Keratinocyte (primary cell): ENCODE measurements around the gene SNX30.

Experiments used
- CTCF ChIP-seq, 3 experiments: IDR thresholded peaks in 1 of 3; conservative IDR thresholded peaks in 1 of 3; optimal IDR thresholded peaks in 1 of 3; 2 replicates in 2 of 3; 3 replicates in 1 of 3; pipeline versions ENCODE3 to v1.5.1; 2011; ENCODE audit warnings: low read length in 3 of 3, mild to moderate bottlenecking in 3 of 3, moderate library complexity in 2 of 3, control low read depth in 1 of 3, inconsistent platforms in 1 of 3; ENCODE audit not compliant: insufficient read depth in 2 of 3; ENCODE audit errors: extremely low read depth in 1 of 3
- EZH2 ChIP-seq: IDR thresholded peaks from one replicate; pipeline ENCODE4 v1.6.1; 2012; ENCODE audit warnings: inconsistent platforms, mild to moderate bottlenecking, low read length, moderate library complexity

GRCh38 chr9:112820881-112821280, 70.3 kb downstream of the SNX30 start:
- TF ChIP-seq CTCF (optimal IDR thresholded peaks at IDR 0.05 in 1 of 3, IDR thresholded peaks at IDR 0.05 in 1 of 3, conservative IDR thresholded peaks at IDR 0.05 in 1 of 3; ENCODE audit: extremely low read depth in 1 of 3, insufficient read depth in 2 of 3, low read length in 3 of 3) = no peak
- TF ChIP-seq EZH2 = no peak
